Measurements from ENCODE around the gene CLCN3. TPM values are rescaled to one million over a fixed set of nuclear protein-coding genes. Genes with fewer than 3 reads are reported as not detected.

CLCN3 gene
- total and polyA plus RNA-seq, 9 of the 15 experiments (the other 6 are each of a cell fraction or from before 2014, with no cell fraction given) = 12.7 to 60.6 (median 38.5) TPM

DNA sequence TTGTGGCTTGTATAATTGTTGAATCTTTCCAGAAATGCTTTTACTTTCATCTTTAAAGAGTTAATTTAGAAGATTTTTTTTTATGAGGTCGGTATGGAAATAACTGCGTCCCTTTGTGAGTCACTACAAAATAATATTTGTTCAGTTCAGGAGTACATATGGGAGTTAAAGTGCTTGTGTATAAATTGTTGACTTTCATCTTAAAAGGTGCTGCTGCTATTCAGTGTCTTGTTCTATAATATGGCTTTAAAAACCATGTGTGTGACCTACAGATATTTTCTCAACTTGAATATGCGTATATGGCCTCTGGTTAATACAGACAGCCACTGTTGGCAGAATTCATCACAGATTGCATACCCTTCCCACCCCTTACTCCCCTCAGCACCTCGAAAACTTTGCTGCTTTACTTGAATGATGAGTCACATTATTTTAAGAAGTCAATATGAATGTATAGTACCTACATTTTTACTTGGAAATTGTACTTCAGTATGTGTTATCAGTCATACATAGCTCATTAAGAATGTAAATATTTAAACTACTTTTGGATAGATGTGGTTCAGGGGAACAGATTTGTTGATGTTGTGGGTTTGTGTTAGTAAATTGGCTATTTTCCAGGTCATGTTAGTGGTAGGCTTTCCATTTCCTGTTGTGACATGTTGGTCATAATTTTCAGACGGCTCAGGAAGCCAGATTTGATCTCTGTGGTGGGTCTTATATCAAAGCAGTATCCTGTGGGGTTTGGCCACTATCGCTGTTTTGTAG, 1.5 kb downstream of the CLCN3 start (continued):
- TF ChIP-seq, protein P1, sequence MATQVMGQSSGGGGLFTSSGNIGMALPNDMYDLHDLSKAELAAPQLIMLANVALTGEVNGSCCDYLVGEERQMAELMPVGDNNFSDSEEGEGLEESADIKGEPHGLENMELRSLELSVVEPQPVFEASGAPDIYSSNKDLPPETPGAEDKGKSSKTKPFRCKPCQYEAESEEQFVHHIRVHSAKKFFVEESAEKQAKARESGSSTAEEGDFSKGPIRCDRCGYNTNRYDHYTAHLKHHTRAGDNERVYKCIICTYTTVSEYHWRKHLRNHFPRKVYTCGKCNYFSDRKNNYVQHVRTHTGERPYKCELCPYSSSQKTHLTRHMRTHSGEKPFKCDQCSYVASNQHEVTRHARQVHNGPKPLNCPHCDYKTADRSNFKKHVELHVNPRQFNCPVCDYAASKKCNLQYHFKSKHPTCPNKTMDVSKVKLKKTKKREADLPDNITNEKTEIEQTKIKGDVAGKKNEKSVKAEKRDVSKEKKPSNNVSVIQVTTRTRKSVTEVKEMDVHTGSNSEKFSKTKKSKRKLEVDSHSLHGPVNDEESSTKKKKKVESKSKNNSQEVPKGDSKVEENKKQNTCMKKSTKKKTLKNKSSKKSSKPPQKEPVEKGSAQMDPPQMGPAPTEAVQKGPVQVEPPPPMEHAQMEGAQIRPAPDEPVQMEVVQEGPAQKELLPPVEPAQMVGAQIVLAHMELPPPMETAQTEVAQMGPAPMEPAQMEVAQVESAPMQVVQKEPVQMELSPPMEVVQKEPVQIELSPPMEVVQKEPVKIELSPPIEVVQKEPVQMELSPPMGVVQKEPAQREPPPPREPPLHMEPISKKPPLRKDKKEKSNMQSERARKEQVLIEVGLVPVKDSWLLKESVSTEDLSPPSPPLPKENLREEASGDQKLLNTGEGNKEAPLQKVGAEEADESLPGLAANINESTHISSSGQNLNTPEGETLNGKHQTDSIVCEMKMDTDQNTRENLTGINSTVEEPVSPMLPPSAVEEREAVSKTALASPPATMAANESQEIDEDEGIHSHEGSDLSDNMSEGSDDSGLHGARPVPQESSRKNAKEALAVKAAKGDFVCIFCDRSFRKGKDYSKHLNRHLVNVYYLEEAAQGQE (IDR thresholded peaks at IDR 0.05; ENCODE audit: borderline replicate concordance) = no peak
- TF ChIP-seq, protein P1 (CRISPR knock-in tag; IDR thresholded peaks at IDR 0.05; ENCODE audit: low read depth) = no peak
- TF ChIP-seq RB1 (IDR thresholded peaks at IDR 0.05; ENCODE audit: low read depth) (no peak), MTA3 (IDR thresholded peaks at IDR 0.05; ENCODE audit: borderline replicate concordance) (no peak), SMAD2 (IDR thresholded peaks at IDR 0.05; ENCODE audit: low read depth, low read length) (no peak), CTBP1 (IDR thresholded peaks at IDR 0.05; ENCODE audit: borderline replicate concordance) (no peak), ZFP1 (CRISPR knock-in tag; IDR thresholded peaks at IDR 0.05) (no peak), COPS2 (conservative IDR thresholded peaks at IDR 0.05) (no peak), HLTF (IDR thresholded peaks at IDR 0.05) (no peak), ATF7 (IDR thresholded peaks at IDR 0.05) (no peak), SREBF2 (CRISPR knock-in tag; IDR thresholded peaks at IDR 0.05) (no peak), PCBP1 (IDR thresholded peaks at IDR 0.05; ENCODE audit: low read depth, low read length, poor library complexity, severe bottlenecking) (no peak), TAF9B (IDR thresholded peaks at IDR 0.05; ENCODE audit: partially characterized antibody) (no peak), ZBED1 (IDR thresholded peaks at IDR 0.05) (no peak), TEAD2 (tag; IDR thresholded peaks at IDR 0.05) (no peak)
- TF ChIP-seq, protein P2, sequence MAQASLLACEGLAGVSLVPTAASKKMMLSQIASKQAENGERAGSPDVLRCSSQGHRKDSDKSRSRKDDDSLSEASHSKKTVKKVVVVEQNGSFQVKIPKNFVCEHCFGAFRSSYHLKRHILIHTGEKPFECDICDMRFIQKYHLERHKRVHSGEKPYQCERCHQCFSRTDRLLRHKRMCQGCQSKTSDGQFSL (CRISPR knock-in tag; IDR thresholded peaks at IDR 0.05) = no peak
- TF ChIP-seq, protein P2 (tag; IDR thresholded peaks at IDR 0.05) = no peak
- TF ChIP-seq, protein P3, sequence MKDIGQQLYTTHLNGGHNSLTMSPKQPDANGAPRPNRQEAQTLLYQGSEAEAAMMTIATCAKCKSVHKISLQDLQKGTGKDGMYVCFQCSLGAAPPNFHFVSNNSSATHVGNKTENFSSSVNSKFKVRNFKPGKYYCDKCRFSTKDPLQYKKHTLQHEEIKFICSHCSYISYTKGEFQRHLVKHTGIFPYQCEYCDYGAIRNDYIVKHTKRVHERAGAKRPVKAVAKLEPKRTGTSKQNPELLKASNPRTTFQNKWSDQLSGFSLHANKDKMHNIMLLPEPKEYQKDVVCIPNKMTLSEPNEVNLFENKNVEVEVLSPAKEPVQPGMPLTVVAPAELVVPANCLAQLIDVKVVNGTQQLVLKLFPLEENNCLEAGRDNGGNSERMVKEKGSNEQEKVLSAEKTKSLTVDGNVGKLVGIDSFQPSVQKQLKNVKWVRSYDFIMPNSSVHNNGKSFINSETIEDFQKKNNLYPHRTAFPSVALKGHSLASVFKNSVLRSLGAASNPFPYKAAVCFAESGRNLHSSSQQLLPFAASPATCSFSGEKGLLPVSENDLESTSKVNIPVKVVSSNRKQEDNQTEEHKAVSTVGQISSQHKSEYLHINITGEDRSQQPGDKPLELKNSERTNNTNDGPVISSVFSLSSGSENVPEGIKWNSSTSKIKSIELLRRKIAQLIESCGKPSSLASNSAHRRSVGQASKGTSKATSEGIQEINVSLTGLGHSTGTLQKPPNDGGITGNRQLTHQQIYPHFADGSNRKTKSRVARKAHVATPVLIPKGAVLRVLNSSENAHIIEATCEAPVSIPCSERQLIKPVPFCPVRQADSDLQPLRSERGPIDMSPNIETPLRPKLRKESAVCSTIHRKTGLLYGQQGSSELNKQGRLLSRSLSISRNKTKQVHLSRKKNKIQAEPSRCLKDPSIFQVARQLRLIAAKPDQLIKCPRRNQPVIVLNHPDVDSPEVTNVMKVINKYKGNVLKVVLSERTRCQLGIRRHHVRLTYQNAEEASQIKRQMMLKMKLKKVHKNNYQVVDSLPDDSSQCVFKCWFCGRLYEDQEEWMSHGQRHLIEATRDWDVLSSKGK (CRISPR knock-in tag; IDR thresholded peaks at IDR 0.05) = no peak

Measured in K562 (cell line).